ENCODE data around the gene PASK. TPM values are rescaled to one million over a fixed set of nuclear protein-coding genes. Genes with fewer than 3 reads are reported as not detected.

Gene PASK
- polyA plus RNA-seq, 3 donors, result 0.56 to 4.3 (median 0.70) TPM

- TF ChIP-seq CTCF (IDR thresholded peaks at IDR 0.05), result no peak
- no peak overlapping the region for H3K9ac ChIP-seq (ENCODE audit: insufficient read depth, low read length, poor library complexity, severe bottlenecking)
- peaks cover 0 to 1% (median 0%) of the 10 kb centered on the region in 3 donors for H3K27me3 Mint-ChIP-seq (ENCODE audit: low read depth in 3 of 3)
- H4K20me1 ChIP-seq (ENCODE audit: insufficient read depth, low read length), result no peaks in the 10 kb centered on the region
- no peak overlapping the region for H3K4me2 ChIP-seq (replicated peaks; ENCODE audit: extremely low read depth, low read length, poor library complexity, severe bottlenecking)
- H3K27me3 ChIP-seq (ENCODE audit: control insufficient read depth in 2 of 2, insufficient read depth in 2 of 2, low read length in 2 of 2), result no peaks in the 10 kb centered on the region
- no peaks in the 10 kb centered on the region for H3K9me3 ChIP-seq (replicated peaks in 1 of 2; ENCODE audit: control insufficient read depth in 1 of 2, insufficient read depth in 1 of 2, low read length in 2 of 2)
- peaks cover 0 to 2% (median 0%) of the 10 kb centered on the region in 7 donors for H3K9me3 Mint-ChIP-seq
- H3K4me3 Mint-ChIP-seq, result no peak overlapping the region
- no peak for DNase-seq
- H3K36me3 Mint-ChIP-seq, result peaks cover 26 to 39% of the 10 kb centered on the region in 2 donors
- H2AFZ ChIP-seq (ENCODE audit: insufficient read depth, low read depth, low read length, poor library complexity, severe bottlenecking), result no peak overlapping the region
- no peaks in the 10 kb centered on the region for H3K4me1 ChIP-seq (ENCODE audit: control insufficient read depth in 1 of 2, insufficient read depth in 2 of 2, low read length in 2 of 2)
- intact Hi-C loops (cut with micrococcal nuclease), result no loop called here
- WGBS (ENCODE audit: insufficient coverage), result 98% methylated on average over 8 of the region's 16 CpGs
- H3K4me1 Mint-ChIP-seq, result no peaks in the 10 kb centered on the region
- H3K4me3 ChIP-seq (replicated peaks in 1 of 3; ENCODE audit: low read depth in 2 of 3, low read length in 3 of 3), result no peak overlapping the region
- H3K27ac Mint-ChIP-seq, result no peak overlapping the region
- no peaks in the 10 kb centered on the region for H3K79me2 ChIP-seq (ENCODE audit: insufficient read depth, low read length)
- peaks cover 10 to 14% of the 10 kb centered on the region in 2 donors for H3K36me3 ChIP-seq (replicated peaks in 1 of 2; ENCODE audit: control insufficient read depth in 1 of 2, insufficient read depth in 2 of 2, low read length in 2 of 2)
- H3K27ac ChIP-seq (ENCODE audit: low read depth in 1 of 2, low read length in 2 of 2), result no peak overlapping the region
These were observed 25.3 kb downstream of the PASK start for GRCh38 chr2:241123816-241124536.

GRCh38 chr2:241122376-241123002 is 26.8 kb downstream of the PASK start:
- TF ChIP-seq CTCF (IDR thresholded peaks at IDR 0.05), result no peak
- Mint-ChIP-seq H3K27ac (no peak overlapping the region), H3K9me3 (peaks cover 0 to 2% (median 0%) of the 10 kb centered on the region in 7 donors), H3K27me3 (ENCODE audit: low read depth in 3 of 3) (peaks cover 0 to 1% (median 0%) of the 10 kb centered on the region in 3 donors), H3K4me1 (no peaks in the 10 kb centered on the region), H3K36me3 (peaks cover 31 to 43% of the 10 kb centered on the region in 2 donors), H3K4me3 (no peak overlapping the region)
- Histone ChIP-seq H2AFZ (ENCODE audit: insufficient read depth, low read depth, low read length, poor library complexity, severe bottlenecking) (no peak overlapping the region), H3K27me3 (ENCODE audit: control insufficient read depth in 2 of 2, insufficient read depth in 2 of 2, low read length in 2 of 2) (no peaks in the 10 kb centered on the region), H3K36me3 (replicated peaks in 1 of 2; ENCODE audit: control insufficient read depth in 1 of 2, insufficient read depth in 2 of 2, low read length in 2 of 2) (peaks cover 10 to 14% of the 10 kb centered on the region in 2 donors), H3K4me3 (replicated peaks in 1 of 3; ENCODE audit: low read depth in 2 of 3, low read length in 3 of 3) (no peak overlapping the region), H3K27ac (ENCODE audit: low read depth in 1 of 2, low read length in 2 of 2) (no peak overlapping the region), H3K4me1 (ENCODE audit: control insufficient read depth in 1 of 2, insufficient read depth in 2 of 2, low read length in 2 of 2) (no peaks in the 10 kb centered on the region), H4K20me1 (ENCODE audit: insufficient read depth, low read length) (no peaks in the 10 kb centered on the region), H3K9ac (ENCODE audit: insufficient read depth, low read length, poor library complexity, severe bottlenecking) (no peak overlapping the region), H3K4me2 (replicated peaks; ENCODE audit: extremely low read depth, low read length, poor library complexity, severe bottlenecking) (no peak overlapping the region), H3K9me3 (replicated peaks in 1 of 2; ENCODE audit: control insufficient read depth in 1 of 2, insufficient read depth in 1 of 2, low read length in 2 of 2) (no peaks in the 10 kb centered on the region), H3K79me2 (ENCODE audit: insufficient read depth, low read length) (no peaks in the 10 kb centered on the region)
- intact Hi-C loops (cut with micrococcal nuclease), result no loop called here
- no peak for DNase-seq
- 93% methylated on average over 19 of the region's 19 CpGs for WGBS (ENCODE audit: insufficient coverage)
